Raji (cell line): ENCODE data around the gene PIK3R1.

Experiments
- POLR2A ChIP-seq: IDR thresholded peaks from 2 replicates; pipeline ENCODE4 v1.6.1; 2011; ENCODE audit warnings: low read depth, low read length, control low read depth; ENCODE audit not compliant: insufficient read depth

Gene PIK3R1

DNA sequence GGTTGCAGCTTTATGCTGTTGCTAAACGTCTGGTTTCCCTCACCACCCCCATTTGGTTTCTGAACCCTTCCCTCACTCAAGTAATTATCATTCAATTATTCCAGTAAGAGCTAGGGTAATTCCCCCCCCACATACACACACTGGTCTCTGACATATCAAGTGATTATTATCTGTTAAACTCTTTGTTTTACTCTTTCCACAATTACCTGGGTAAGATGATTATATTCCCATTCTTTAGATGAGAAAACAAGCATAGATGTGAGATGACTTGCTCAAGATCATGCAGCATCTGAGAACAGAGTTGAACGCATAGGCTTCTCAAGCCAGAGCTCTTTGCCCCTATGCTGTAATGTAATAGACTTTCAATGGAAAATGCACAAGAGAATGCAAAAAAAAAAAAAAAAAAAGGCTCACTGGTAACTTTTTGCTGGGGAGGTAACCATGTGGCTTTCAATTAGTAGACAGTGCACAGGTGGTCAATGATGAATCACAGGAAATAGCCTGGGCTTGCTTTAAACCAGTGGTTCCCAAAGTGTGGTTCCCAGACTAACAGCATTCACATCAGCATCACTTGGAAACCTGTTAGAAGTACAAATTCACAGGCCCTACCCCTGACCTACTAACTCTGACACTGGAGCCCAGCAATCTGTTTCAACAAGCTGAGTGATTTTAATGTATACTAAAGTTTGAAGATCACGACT lies 87.6 kb downstream of the PIK3R1 start:
- TF ChIP-seq POLR2A, result no peak

DNA sequence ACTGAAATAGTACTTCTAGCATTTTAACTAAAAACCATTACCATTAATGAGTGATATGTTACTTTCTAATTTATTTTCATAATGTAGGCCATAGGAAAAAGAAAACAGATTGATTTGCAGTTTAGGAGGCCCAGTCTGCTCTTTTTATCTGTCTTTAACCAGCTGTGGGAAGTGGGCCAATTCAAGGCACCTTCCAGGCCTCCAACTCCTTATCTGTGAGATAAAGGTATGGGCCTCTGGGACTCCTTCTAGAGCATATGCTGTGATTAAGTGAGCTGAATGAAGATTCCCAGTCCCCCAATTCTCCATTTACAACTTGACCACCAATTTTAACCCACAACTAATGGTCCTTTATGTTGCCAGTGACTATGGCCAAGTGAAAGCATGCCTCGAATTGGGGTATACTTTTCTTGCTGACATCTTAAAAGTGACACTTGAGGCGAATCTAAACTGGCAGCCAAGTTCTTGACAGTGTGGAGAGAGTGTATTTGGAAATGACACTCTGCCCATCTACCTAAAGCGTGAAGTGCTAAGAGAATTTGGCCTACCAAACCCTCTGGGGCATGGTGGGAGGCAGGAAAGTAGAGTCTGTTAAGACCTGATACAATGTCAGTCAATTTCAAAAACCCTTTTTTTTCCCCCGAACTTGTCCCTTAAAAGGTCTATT lies 88.3 kb downstream of the PIK3R1 start:
- TF ChIP-seq POLR2A, result no peak

DNA sequence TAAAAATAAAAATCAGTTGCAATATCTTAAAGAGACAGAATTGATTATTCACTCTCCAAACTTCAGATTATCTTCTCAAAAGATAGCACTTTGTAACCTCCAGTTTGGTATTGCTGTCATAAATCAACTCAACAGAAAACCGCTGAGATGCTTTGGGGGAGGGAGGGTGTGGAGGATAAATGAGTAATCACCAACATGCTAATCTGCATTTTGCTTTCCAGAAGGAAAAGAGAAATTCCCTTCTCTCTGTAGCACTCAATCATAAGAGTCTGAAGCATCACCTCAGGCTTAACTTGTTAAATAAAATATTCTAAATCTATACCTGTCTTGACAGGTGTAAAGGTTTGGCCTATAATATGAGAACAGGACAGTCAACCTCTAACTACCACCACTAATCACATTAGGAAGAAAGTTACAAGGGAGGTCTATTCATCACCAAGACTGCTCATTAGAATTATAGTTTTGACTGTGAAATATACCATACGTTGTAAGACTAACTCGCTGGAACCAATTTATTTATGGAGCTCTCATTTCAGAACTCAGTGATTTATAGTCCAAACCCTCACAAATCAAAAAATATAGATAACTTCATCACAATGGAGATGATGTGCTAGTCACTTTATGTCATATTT lies 89.0 kb downstream of the PIK3R1 start:
- no peak for TF ChIP-seq POLR2A

DNA sequence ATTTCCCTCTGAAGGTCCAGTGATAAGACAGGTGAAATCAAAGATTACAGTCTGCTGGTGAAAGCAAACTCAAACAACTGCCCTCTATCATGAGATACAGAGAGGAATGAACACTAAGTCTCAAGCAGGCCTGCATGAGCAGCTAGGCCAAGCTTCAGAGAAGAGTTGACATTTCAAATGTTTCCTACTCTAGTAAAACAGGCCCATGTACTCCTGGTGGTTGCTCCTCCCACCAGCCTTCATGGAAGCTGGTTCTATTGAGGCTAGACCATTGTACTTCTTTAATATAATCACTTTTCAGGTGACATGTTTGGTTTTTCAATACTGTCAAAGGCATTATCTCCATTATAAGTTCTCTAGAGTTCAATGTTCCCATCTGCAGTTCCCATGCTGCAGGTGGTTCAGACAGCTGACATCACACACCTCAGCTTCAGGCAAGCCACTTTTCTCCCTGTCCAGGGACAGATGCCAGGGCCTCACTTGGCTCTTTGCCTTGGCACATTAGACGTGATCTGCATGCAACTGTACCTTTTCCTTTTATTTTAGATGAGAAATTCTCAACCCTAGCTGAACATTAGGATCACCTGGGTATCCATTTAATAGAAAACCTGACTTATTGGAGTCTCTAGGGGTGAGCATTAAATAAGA lies 89.8 kb downstream of the PIK3R1 start:
- TF ChIP-seq POLR2A, result no peak

DNA sequence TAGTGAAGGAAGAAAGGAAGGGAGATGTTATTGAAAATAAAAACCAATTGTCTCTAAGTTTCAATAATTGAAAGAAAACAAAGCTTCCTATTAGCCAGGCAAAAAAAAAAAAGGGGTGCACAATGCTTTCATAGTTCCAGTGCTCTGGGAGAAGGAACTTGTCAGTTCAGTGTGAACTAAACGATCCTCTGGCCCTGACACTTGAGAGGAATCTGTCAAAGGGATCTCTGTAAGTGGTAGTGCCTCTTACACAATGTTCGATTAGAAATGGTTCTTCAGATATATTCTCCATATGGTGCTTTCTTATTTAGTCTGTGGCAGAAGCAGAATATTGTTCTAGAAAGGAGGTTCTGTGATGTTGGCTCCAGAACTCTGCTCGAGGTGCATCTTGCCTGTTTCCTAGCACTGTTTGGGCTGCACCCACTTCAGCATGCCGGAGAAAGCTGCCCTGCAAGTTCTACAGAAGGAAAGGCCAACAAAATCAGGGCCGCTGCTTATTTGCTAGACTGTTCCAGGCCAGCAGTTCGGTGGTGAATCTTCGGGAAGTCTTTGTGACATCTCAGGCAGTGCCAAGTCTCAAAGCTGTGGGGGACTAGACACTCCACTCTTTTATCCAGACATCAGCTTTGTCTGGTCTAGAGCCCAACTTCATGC lies 90.9 kb downstream of the PIK3R1 start:
- no peak for TF ChIP-seq POLR2A

DNA sequence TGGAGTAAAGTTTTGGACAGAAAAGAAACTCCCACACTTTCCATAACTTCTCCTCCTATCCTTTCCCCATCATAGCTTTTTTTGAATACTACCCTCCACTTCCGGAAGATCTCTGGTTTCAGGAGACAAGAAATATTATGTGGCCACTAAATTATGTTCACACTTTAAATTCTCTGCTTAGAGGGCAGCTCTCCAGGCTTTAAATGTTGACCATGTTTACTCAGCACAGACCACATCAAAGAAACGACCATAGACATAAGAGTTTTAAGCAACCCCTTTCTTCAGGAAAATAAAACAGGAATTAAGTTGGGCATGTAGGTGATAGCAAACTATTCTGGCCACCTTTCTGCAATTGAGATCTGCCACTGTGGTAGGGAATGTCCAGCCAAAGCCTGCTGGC lies 97.8 kb downstream of the PIK3R1 start:
- TF ChIP-seq POLR2A, result no peak

DNA sequence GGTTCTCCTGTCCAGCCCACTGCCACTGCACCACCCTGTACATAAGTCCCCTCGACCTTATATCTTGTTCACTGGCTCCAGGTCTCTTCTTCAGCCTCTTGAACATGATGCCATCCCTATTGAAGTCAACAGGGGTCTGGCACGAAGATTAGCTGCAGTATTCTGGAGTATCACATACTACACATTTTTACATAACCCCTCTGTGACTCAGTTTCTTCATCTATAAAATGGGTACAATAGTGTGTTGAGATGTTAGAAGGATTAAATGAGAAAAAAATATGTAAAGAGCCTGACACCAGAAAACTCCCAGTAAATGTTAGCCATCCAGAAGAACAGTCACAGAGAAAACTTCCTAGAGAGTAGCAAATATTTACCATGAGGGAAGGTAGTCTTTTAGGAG lies 98.9 kb downstream of the PIK3R1 start:
- no peak for TF ChIP-seq POLR2A

DNA sequence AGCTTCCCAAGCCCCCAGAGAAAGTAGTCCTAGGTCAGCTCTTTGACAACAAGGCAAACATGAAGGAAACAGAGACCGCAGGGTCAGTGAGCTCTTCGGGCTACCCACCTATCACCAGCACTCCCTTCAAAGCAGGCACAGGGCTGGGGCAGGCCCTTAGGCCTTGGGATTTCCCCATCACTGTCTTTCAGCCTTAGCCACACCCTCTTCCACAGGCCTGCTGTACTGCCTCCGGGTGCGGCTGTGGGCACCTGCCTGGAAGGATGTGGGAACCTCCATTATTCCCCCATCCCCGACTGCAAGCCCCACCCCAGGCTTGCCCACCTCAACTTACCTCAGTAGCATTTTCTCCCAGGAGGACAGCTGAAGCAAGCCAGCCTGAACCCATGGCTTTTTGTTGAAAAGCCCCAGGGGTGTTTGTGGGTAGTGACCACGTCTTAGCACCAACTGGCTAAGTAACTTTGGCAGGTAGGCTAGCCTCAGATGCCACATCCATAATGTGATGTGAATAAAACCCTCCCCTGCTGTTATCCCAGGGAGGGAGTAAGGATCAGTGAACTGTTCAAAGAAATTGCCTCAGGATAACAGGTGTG lies 100.2 kb downstream of the PIK3R1 start:
- TF ChIP-seq POLR2A, result no peak

DNA sequence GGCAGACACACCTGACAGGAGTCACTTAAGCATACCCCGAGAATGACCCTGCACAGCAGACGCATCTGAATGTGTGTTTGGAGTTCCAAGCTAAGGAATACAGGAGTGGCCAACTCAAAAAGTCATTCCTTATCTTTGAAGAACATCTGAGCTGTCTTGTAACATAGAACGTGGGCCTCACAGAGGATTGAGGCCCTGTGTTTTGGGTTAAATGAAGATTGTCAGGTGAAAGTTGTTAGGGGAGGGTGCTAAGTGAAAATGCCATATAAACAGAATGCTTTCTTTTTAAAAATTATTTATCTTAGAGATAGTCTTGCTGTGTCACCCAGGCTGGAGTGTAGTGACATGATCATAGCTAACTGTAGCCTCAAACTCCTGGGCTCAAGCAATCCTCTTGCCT lies 100.9 kb downstream of the PIK3R1 start:
- no peak for TF ChIP-seq POLR2A

DNA sequence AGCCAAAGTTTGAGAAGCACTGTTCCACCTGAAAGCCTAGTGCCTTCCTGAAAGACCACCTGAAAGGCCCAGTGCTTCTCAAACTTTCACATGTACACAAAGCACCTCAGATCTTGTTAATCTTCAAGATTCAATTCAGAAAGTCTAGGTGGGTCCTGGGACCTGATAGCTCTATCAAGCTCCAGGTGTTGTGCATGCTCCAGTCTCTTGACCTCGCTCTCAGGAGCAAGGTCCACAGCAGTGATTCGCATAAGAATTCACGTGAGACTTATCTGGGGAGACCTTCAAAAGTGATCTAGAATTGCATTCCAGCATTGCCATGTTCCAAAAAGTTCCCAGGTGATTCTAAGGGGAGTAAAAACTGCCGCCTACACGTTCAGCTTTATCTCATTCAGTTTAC lies 102.1 kb downstream of the PIK3R1 start:
- TF ChIP-seq POLR2A, result no peak

DNA sequence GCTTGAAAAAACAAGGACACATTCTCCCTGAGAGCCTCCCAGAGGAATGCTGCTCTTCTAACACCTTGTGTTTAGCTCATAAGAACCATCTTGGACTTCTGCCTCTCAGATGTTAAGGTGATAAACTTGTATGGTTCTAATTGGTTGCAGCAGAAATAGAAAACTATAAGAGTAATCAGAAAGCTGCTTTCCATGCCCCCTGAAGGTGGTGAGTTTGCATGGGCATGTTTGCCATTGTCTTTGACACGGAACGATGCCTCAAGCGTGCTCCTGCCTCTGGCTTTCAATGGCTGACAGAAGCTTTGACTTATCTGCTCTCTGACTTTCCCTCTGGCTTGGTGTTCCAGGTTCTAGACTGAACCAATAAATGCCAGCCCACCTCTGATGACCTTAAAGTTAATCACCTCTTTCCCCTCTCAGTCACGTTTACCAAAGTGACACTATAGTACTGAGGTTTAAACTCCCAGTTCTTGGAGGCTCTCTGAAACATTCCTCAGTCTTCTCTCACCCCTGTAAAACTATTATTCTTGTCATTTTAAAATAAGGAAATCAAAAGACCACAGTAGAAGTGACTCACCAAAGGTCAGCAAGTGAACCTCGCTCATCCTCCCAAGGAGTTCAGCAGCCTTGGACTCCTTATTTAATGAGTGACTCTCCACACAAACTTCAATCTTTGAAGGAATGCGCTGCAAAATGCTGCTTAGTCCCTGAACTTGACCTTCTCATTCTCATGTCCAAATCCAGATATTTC lies 103.6 kb downstream of the PIK3R1 start:
- TF ChIP-seq POLR2A, result no peak

DNA sequence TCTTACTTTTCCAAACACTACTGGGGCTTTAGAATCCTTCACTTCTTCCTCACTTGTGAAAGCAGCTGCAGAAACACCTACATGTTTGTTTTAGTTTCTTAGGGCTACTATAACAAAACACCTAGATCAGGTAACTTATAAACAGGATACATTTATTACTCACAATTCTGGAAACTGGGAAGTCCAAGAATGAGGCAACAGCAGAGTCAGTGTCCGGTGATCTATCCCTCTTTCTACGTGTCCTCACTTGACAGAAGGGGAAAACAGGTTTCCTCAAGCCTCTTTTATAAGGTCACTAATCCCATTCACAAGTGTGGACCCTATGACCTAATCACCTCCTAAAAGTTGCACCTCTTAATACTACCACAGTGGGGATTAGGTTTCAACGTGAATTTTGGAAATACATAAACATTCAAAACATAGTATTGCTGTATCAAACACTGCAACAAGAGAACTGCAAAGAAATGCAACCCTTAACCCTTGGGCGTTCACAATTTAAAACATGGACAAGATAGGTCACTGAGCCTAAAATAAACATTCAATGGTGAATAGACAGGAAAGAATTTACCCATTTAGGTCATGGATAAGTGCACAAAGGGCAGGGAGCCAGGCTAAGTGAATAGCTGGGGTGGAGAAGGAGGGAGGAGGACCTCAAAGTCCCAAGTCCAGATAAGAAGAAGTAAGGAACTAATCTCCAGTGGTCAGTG lies 104.3 kb downstream of the PIK3R1 start:
- TF ChIP-seq POLR2A, result no peak

DNA sequence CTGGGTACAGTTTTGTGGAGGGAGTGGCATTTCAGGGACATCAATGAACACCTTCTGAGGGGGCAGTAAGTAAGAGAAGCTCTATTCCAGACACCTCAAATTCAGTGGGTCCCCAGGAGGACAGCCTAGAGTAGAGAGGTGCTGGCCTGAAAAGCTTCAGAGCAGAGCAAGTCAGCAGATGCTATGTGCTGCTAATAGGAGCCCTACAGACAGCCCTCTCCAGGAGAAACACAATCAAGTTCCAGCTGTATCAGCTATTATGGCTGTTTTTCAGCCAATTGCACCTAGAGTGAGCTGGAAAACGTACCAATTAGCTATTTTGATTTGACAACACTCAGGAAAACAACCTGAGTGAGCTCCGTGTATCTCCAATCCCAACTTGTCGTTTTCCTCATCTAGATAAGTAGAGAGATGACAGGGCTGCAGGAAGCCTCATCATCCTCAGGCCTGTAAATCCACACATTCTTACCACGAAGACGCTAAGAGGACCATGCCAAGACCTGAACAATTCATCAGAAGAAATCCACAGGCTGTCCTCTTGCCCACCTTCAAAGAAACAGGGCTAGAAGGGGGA lies 104.9 kb downstream of the PIK3R1 start:
- no peak for TF ChIP-seq POLR2A
